ENCODE measurements around the gene SHH.

The SHH gene

GRCh38 chr7:155793720-155794119, 18.5 kb downstream of the SHH start:
- DNase-seq (ENCODE audit: low read depth in 1 of 2, low spot score in 1 of 2), result no peak

DNA sequence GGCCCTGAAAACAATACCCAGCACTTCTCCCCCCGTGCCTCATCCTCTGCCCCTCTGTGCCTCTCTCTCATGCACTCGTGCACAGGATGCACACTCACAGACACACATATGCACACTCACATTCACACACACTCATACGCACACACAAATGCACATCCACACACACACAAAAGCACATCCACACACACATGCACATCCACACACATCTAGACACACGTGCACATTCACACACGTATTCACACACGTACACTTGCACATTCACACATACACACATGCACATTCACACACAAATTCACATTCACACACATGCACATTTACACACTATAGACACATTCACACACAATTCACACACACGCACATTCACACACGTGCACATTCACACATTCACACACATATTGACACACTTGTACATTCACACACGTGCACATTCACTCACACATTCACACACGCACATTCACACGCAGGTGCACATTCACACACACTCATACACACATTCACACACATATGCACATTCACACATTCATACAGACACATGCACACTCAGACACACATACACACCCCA, 19.2 kb downstream of the SHH start:
- DNase-seq (ENCODE audit: low read depth in 1 of 2, low spot score in 1 of 2), result no peak

DNA sequence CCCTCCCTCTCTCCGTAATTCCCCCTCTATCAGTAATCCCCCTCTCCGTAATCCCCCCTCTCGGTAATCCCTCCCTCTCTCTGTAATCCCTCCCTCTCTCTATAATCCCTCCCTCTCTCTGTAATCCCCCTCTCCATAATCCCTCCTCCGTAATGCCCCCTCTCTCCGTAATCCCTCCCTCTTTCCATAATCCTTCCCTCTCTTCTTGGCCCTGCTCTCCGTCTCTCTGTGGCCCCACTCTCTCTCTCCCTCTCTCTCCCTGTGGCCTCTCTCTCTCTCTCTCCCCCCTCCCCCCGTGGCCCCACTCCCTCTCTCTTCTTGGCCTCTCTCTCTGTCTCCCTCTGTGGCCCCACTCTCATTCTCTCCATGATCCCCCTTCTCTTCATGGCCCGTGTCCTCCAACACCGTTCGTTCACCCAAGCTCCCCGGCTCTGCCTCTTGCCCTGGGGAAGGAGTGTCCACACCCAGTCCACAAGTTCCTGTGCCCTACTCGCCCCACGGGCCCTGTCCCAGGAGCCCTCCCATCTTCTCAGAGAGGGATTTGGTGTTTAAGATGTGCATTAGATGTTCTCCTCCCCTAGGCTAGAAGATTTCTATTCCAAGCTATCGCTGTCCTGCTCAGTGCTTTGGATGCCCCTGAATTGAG, 19.8 kb downstream of the SHH start:
- DNase-seq (ENCODE audit: low read depth in 1 of 2, low spot score in 1 of 2), result no peak

DNA sequence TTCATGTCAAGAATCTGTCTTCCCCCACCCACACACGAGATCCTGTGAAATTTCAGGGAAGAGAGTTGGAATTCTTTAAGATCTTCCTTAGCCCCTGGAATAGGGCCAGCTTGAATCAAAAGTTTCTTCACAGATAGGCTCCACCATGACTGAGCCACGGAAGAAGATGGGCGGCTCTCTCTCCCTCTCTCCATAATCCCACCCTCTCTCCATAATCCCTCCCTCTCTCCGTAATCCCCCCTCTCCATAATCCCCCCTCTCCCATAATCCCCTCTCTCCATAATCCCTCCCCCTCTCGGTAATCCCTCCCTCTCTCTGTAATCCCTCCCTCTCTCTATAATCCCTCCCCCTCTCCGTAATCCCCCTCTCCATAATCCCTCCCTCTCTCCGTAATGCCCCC, 20.4 kb downstream of the SHH start:
- DNase-seq (ENCODE audit: low read depth in 1 of 2, low spot score in 1 of 2), result no peak

DNA sequence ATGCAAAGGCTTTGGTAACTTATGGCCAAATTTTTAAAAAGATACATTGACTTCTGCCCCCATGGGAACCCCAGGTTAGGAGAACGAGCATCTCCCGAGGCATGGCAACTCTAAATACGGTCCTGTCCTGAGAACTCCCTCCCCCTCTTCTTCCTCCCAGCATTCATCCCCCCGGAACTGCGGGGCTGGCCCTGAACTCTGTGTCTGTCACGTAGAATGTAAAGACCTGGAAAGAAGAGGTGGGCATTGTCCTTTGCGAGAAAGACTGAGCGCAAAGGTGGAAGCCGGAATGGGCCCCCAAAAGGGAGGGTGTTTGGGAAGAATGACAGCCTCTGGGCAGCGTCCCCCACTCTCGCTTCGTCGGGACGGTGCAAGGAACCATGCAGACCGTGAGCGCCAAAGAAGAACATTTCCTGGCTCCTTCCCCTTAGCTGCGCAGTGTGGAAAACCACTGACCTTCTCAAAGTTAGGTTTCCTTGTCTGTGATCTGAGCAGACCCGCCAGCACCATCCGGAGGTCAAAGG, 21.0 kb downstream of the SHH start:
- DNase-seq (ENCODE audit: low read depth in 1 of 2, low spot score in 1 of 2), result no peak

- no peak for DNase-seq (ENCODE audit: low read depth in 1 of 2, low spot score in 1 of 2)
Observed at GRCh38 chr7:155790666-155791065, 21.6 kb downstream of the SHH start.

- DNase-seq (ENCODE audit: low read depth in 1 of 2, low spot score in 1 of 2), result no peak
Observed at GRCh38 chr7:155789001-155789725, 23.1 kb downstream of the SHH start.

DNA sequence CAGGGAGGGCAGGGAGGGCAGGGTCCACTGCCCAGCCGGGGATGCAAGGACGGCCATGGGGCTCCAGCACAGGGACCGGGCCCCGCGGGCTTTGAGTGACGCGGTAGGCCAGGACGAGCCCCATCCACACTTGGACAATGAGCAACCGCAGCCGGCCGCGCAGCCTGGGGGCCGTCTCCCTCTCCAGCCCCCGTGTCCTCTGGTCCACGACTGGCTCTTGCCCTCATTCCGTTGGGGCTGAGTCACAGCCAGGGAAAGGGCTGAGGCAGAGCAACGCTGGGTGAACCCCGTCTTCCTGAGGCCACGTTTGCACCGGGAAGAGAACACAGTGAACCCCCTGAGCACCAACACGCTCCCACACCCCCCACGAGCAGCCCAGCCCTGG, 23.7 kb downstream of the SHH start:
- no peak for DNase-seq (ENCODE audit: low read depth in 1 of 2, low spot score in 1 of 2)

DNA sequence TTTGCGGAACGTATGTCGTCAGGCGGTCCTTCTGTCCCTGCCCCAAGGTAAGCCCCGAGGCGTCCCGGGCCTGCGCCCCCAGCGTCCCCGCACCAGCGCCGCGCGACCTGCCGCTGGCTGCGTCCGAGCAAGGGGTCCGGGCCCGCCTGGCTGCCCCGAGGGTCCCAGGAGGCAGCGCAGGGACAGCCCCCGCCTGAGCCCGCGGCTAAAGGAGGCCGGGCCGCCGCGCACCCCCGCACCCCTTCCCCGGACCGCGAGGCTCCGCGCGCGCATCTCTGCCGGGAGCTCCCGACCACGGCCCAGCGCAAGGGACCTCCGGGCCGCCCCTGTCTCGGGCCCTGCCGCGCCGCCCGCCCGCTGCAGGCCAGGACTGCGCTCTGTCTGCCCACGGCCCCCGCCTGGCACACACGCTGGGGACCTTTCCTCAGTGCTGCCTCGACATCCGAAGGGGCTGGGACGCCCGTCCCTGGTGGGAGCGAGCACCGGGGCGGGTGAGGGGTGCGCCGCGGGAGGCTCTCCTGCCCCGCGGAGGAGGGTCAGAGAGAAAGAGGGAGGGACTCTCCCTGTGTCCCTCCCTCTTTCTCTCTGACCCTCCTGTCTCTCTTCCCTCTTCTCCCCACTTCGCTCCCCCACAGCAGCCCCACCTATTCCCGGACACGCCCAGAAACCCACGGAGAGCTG, 25.0 kb downstream of the SHH start:
- no peak for DNase-seq (ENCODE audit: low read depth in 1 of 2, low spot score in 1 of 2)

GRCh38 chr7:155786491-155786890, 25.8 kb downstream of the SHH start:
- DNase-seq (ENCODE audit: low read depth in 1 of 2, low spot score in 1 of 2), result no peak

- no peak for DNase-seq (ENCODE audit: low read depth in 1 of 2, low spot score in 1 of 2)
Observed at GRCh38 chr7:155785536-155785935, 26.7 kb downstream of the SHH start.

- no peak for DNase-seq (ENCODE audit: low read depth in 1 of 2, low spot score in 1 of 2)
Observed at GRCh38 chr7:155782466-155782865, 29.8 kb downstream of the SHH start.

- no peak for DNase-seq (ENCODE audit: low read depth in 1 of 2, low spot score in 1 of 2)
Observed at GRCh38 chr7:155781433-155781832, 30.8 kb downstream of the SHH start.

DNA sequence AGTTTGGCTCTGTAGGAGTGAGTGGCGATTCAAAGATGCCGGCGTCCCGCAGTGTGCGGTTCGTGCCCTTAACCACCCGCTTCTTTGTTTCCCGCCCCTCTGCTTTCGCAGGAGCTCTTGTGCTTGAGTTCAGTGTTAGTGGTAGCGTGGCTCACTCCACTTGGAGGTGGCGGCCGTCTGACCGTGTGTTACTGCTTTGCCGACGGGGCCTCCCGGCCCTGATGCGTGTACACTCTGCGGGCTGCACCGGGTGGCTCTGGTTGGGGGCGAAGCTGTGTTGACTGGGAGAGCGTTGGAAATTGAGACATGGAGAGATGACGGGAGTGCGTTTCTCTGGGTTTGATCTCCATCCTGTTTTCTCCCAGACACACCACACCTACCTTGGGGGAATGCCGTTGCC, 31.4 kb downstream of the SHH start:
- no peak for DNase-seq (ENCODE audit: low read depth in 1 of 2, low spot score in 1 of 2)

DNA sequence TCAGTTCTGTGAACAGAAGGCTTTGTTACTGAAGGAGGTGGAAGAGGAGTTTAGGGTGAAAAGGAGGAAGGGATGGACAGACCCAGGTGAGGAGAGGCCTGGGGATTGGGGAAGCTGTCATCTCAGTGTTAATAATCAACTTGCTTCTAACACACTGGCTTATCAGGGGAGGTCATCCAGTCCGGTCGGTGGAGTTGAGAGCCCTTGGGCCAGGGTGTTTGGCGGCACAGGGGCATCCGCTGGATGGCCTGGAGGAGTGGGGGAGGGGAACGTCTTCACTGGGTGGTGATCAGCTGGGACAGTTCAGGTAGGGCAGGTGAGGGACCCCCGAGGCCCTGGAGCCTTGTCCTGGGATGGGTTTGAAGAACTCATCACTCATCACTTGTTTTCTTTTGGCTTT, 33.9 kb downstream of the SHH start:
- no peak for DNase-seq (ENCODE audit: low read depth in 1 of 2, low spot score in 1 of 2)

DNA sequence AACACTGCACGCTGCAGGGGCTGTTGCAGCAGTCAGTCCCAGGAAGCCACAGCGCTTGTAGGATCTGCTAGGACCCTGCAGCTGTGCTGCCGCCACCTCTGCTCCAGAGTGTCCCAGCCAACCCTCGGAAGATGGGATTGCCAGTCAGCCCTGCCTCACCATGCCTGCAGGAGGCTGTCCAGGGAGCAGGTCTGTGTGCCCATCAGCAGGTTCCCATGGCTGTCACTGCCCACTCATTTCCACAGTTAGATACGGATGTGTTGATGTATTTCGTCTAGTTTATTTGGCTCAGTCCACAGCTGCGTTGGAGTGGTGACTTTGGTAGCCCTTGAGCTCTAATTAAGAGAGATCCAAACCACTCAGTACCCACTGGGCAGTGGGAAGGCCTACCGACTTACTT, 35.7 kb downstream of the SHH start:
- no peak for DNase-seq (ENCODE audit: low read depth in 1 of 2, low spot score in 1 of 2)

DNA sequence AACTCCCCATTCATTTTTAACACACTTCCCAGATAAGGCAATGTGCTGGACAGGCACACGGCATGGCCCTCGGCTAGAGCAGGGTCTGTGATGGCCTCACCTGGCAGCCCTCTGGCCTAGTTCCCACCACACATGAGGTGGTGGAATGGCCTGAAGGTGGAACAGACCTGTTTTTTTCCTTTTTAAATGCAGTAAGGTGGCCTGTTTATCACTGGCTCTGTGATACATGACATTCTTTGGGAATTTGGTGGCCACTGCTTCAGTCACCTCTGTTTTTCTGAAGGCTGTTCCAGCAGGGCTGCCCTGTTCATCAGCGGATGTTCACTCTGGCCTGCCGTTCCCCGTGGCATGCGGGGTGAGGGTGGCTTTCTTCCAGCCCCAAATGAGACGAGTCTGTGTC, 36.6 kb downstream of the SHH start:
- DNase-seq (ENCODE audit: low read depth in 1 of 2, low spot score in 1 of 2), result no peak

- no peak for DNase-seq (ENCODE audit: low read depth in 1 of 2, low spot score in 1 of 2)
Observed at GRCh38 chr7:155774947-155775346, 37.3 kb downstream of the SHH start.

- no peak for DNase-seq (ENCODE audit: low read depth in 1 of 2, low spot score in 1 of 2)
Observed at GRCh38 chr7:155773531-155773930, 38.7 kb downstream of the SHH start.

DNA sequence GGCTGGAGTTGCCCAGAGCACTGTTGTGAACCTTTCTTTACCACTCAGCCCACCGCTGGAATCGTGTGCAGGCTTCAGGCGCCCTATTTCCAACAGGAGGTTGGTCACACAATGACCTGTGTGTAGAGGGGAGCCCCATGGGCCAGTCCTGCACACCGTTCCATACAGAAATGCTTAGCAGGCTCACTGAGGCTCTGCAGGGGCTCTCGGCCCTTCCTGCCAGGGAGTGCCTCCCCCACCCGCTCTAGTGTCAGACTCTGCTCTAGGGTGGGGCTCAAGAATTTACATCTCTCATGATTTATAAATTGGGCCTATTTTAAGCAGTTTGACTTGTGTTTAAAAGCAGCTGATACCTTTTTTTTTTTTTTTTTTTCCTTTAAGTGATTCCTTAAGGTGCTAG, 42.0 kb downstream of the SHH start:
- DNase-seq (ENCODE audit: low read depth in 1 of 2, low spot score in 1 of 2), result no peak

DNA sequence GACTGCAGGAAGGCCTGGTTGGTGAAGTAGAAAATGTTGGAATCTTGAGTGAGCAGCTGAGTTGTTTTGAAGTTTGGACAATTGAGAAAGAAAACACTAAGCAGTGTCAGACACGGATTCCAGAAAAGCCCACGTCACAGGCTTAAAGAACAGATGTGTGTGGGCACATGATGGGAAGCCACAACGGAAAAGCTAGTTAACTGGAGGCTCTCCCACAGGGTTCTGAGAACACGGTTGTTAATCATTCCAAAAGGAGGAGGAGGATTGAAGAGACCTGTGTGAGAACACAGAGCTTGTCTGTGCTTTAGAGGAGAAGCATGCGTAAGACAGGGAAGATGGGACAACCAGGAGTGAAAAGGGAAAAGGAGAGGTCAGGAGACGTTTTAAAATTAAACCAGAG, 42.6 kb downstream of the SHH start:
- no peak for DNase-seq (ENCODE audit: low read depth in 1 of 2, low spot score in 1 of 2)

All from activated CD4-positive, alpha-beta T cell treated with anti-CD3 and anti-CD28 coated beads, Interleukin-2, amount 50 U/mL, for 24 hours (primary cell).